ENCODE measurements around the gene TNS1. TPM values are rescaled to one million over a fixed set of nuclear protein-coding genes. Genes with fewer than 3 reads are reported as not detected.
A peak's percentile ranks its signal among the peaks of the same experiment; 100 is the strongest.

Gene TNS1
- total RNA-seq, 2 donors from 2014 or later, result 1,836 to 2,296 TPM

DNA sequence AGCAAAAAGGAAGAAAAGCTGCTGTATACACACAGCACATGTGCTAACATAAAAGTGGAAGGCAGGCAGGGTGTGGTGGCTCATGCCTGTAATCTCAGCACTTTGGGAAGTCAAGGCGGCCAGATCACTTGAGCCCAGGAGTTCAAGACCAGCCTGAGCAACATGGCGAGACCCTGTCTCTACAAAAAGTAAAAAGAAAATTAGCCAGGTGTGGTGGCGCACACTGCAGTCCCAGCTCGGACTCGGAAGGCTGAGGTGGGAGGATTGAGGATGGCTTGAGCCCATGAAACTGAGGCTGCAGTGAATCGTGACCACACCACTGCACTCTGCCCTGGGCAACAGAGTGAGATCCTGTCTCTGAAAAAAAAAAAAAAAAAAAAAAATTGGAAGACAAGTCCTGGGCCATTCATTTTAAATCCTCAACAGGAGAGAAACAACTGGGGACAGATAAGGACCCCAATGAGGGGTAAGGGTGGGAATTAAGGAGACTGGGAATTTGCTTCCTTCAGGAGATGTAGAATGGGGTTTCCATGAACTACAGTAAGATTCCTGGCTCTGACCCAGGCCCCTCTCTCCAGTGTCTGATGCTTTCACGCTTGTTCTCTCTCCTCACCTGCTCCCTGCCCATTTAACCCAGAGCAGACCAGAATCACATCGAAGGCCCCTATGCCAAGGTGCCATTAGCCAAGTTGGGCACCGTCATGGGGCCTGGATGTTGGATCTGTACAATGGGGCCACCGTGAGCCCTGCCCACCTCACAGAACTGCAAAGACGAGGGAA lies 29.6 kb downstream of the TNS1 start:
- peaks cover 15 to 66% of the 10 kb centered on the region in 2 donors for H3K4me1 ChIP-seq (ENCODE audit: control insufficient read depth in 1 of 2, low read depth in 2 of 2)
- ATAC-seq (ENCODE audit: insufficient number of reproducible peaks, low FRiP score, low read depth) (no peak), DNase-seq (ENCODE audit: low spot score) (no peak)
- H3K27me3 ChIP-seq (replicated peaks; ENCODE audit: insufficient read depth), result no peaks in the 10 kb centered on the region
- no peak overlapping the region for H3K27ac ChIP-seq
- no peaks in the 10 kb centered on the region for H3K9me3 ChIP-seq
- H3K36me3 ChIP-seq, result peaks cover 6% of the 10 kb centered on the region
- no peak for TF ChIP-seq CTCF (IDR thresholded peaks at IDR 0.05)
- no peak overlapping the region for H3K4me3 ChIP-seq

DNA sequence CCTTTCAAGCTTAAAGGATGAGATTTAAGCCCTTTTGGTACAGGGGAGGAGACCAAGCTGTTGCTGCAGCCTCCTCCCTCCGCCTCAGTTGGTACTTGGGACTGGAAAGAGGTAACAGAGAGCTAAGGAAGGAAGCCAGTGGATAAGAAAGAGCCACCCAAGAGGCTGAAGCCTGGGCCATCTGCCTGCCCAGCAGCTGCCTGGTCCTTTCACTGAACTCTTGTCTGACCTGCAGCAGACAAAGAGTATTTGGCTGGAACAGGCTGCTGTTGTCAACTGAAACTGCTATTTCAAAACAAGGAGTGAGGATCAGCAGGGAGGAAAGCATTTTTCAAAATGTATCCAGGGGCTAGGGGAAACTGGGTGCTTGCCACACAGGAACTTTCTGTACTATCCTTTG lies 30.3 kb downstream of the TNS1 start:
- peaks cover 6% of the 10 kb centered on the region for H3K36me3 ChIP-seq
- peaks cover 8 to 59% of the 10 kb centered on the region in 2 donors for H3K4me1 ChIP-seq (ENCODE audit: control insufficient read depth in 1 of 2, low read depth in 2 of 2)
- no peak for DNase-seq (ENCODE audit: low spot score)
- no peaks in the 10 kb centered on the region for H3K27me3 ChIP-seq (replicated peaks; ENCODE audit: insufficient read depth)
- no peak for TF ChIP-seq CTCF (IDR thresholded peaks at IDR 0.05)
- no peaks in the 10 kb centered on the region for H3K9me3 ChIP-seq
- H3K4me3 ChIP-seq, result no peak overlapping the region
- peak overlapping the region; percentile 39 to 40 for H3K27ac ChIP-seq
- no peak for ATAC-seq (ENCODE audit: insufficient number of reproducible peaks, low FRiP score, low read depth)

GRCh38 chr2:217972037-217972436 lies 30.8 kb downstream of the TNS1 start:
- Histone ChIP-seq H3K9me3 (no peaks in the 10 kb centered on the region), H3K27ac (peak overlapping the region; percentile 39 to 40), H3K27me3 (replicated peaks; ENCODE audit: insufficient read depth) (no peaks in the 10 kb centered on the region), H3K4me1 (ENCODE audit: control insufficient read depth in 1 of 2, low read depth in 2 of 2) (peaks cover 6 to 54% of the 10 kb centered on the region in 2 donors), H3K36me3 (peaks cover 6% of the 10 kb centered on the region), H3K4me3 (no peak overlapping the region)
- DNase-seq (ENCODE audit: low spot score) (no peak), ATAC-seq (ENCODE audit: insufficient number of reproducible peaks, low FRiP score, low read depth) (no peak)
- TF ChIP-seq CTCF (IDR thresholded peaks at IDR 0.05), result no peak

- no peak overlapping the region for H3K27ac ChIP-seq
- H3K4me1 ChIP-seq (ENCODE audit: control insufficient read depth in 1 of 2, low read depth in 2 of 2), result peaks cover 10 to 54% of the 10 kb centered on the region in 2 donors
- TF ChIP-seq CTCF (IDR thresholded peaks at IDR 0.05), result no peak
- no peak overlapping the region for H3K4me3 ChIP-seq
- no peak for ATAC-seq (ENCODE audit: insufficient number of reproducible peaks, low FRiP score, low read depth)
- DNase-seq (ENCODE audit: low spot score), result no peak
- H3K9me3 ChIP-seq, result no peaks in the 10 kb centered on the region
- peaks cover 6% of the 10 kb centered on the region for H3K36me3 ChIP-seq
- H3K27me3 ChIP-seq (replicated peaks; ENCODE audit: insufficient read depth), result no peaks in the 10 kb centered on the region
Measured at GRCh38 chr2:217971166-217971565, 31.6 kb downstream of the TNS1 start.

DNA sequence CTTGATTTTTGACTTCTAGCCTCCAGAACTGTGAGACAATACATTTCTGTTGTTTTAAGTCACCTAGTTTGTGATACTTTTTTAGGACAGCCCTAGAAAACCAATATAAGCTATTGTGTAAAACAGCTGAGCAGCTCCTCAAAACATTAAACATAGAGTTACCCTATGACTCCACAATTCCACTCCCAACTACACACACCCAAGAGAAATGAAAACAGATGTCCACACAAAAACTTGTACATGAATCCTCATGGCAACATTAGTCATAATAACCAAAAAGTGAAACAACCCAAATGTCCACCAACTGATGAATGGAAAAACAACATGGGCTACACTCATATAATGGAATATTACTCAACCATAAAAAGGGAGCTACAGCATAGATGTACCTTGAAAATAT lies 32.6 kb downstream of the TNS1 start:
- Histone ChIP-seq H3K4me3 (no peak overlapping the region), H3K9me3 (no peaks in the 10 kb centered on the region), H3K36me3 (peaks cover under 1% of the 10 kb centered on the region), H3K27me3 (replicated peaks; ENCODE audit: insufficient read depth) (no peaks in the 10 kb centered on the region), H3K4me1 (ENCODE audit: control insufficient read depth in 1 of 2, low read depth in 2 of 2) (peaks cover 19 to 58% of the 10 kb centered on the region in 2 donors), H3K27ac (no peak overlapping the region)
- no peak for DNase-seq (ENCODE audit: low spot score)
- TF ChIP-seq CTCF (IDR thresholded peaks at IDR 0.05), result no peak
- ATAC-seq (ENCODE audit: insufficient number of reproducible peaks, low FRiP score, low read depth), result no peak
